ENCODE data around the gene SLC47A2.

The SLC47A2 gene

GRCh38 chr17:19664821-19665181, 51.6 kb downstream of the SLC47A2 start:
- DNase-seq (ENCODE audit: low read depth), result no peak
- no peak overlapping the region for H3K4me3 ChIP-seq (ENCODE audit: low read depth, low read length)
- no peak for TF ChIP-seq CTCF (IDR thresholded peaks at IDR 0.05; ENCODE audit: control insufficient read depth, extremely low read depth, insufficient read depth)

GRCh38 chr17:19664136-19664820, 52.1 kb downstream of the SLC47A2 start:
- no peak for DNase-seq (ENCODE audit: low read depth)
- TF ChIP-seq CTCF (IDR thresholded peaks at IDR 0.05; ENCODE audit: control insufficient read depth, extremely low read depth, insufficient read depth), result no peak
- H3K4me3 ChIP-seq (ENCODE audit: low read depth, low read length), result no peak overlapping the region

GRCh38 chr17:19663097-19663496, 53.3 kb downstream of the SLC47A2 start:
- DNase-seq (ENCODE audit: low read depth), result no peak
- TF ChIP-seq CTCF (IDR thresholded peaks at IDR 0.05; ENCODE audit: control insufficient read depth, extremely low read depth, insufficient read depth), result no peak
- no peak overlapping the region for H3K4me3 ChIP-seq (ENCODE audit: low read depth, low read length)

GRCh38 chr17:19661121-19661520, 55.3 kb downstream of the SLC47A2 start:
- no peak overlapping the region for H3K4me3 ChIP-seq (ENCODE audit: low read depth, low read length)
- DNase-seq (ENCODE audit: low read depth), result no peak
- TF ChIP-seq CTCF (IDR thresholded peaks at IDR 0.05; ENCODE audit: control insufficient read depth, extremely low read depth, insufficient read depth), result no peak

GRCh38 chr17:19660219-19660870, 56.0 kb downstream of the SLC47A2 start:
- TF ChIP-seq CTCF (IDR thresholded peaks at IDR 0.05; ENCODE audit: control insufficient read depth, extremely low read depth, insufficient read depth), result no peak
- H3K4me3 ChIP-seq (ENCODE audit: low read depth, low read length), result no peak overlapping the region
- DNase-seq (ENCODE audit: low read depth), result peak; percentile 70

GRCh38 chr17:19659366-19660177, 56.8 kb downstream of the SLC47A2 start:
- TF ChIP-seq CTCF (IDR thresholded peaks at IDR 0.05; ENCODE audit: control insufficient read depth, extremely low read depth, insufficient read depth), result no peak
- DNase-seq (ENCODE audit: low read depth), result no peak
- H3K4me3 ChIP-seq (ENCODE audit: low read depth, low read length), result no peak overlapping the region
